GM12892 (cell line): ENCODE measurements around the gene ZGPAT.

Experiments used
- POLR2A ChIP-seq: IDR thresholded peaks from 2 replicates; pipeline ENCODE4 v1.6.1; 2011; ENCODE audit warnings: low read depth, low read length, control low read depth
- POLR2AphosphoS5 ChIP-seq: IDR thresholded peaks from 2 replicates; pipeline ENCODE4 v1.6.1; 2011; ENCODE audit warnings: low read depth, low read length, control low read depth

DNA sequence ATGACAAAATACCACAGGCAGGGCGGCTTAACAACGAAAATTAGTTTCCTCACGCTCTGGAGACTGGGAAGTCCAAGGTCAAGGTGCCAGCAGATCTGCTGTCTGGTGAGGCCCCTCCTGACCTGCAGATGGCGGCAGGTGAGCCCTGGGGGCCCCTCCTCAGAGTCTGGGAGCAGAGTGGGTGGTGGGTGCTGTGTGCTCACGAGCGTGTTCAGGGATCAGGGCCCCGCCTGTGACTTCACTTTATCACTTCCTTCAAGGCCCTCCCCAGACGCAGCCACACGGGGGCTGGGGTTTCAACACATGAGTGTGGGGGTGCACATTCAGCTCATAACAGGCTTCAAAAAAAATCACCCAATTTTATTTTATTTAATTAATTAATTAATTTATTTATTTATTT lies 71.0 kb downstream of the ZGPAT start:
- TF ChIP-seq POLR2A (no peak), POLR2AphosphoS5 (no peak)
